NOMO-1 treated with dmso at 0.1 percent for 144 hours (cell line): ENCODE measurements around the gene DRGX.

Experiments used
- DNase-seq: peaks from one replicate; lab custom pipeline; 2025; ENCODE audit not compliant: unreplicated experiment; lab: John Stamatoyannopoulos, UW

The DRGX gene

DNA sequence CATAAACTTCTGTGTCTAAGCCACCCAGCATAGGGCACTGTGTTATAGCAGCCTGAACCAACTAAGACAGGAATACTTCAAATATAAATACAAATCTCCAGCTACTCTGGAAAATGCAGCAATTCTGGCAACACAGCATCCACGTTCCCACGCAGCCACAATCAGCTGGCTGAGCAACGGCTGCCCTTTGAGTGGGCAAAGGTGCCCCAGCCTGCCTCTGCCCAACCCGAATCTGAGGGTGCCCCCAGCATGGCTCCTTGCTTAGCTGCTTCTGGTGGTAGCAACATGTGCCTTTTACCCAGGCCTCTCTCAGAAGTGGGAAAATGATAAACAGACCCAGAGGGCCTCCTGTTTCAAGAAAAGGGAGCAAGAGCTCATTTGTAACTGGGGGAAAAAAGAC is 12.0 kb downstream of the DRGX start:
- no peak for DNase-seq

GRCh38 chr10:49382826-49383225 is 13.1 kb downstream of the DRGX start:
- DNase-seq: no peak

- no peak for DNase-seq
Observed at GRCh38 chr10:49382226-49382625, 13.7 kb downstream of the DRGX start.

DNA sequence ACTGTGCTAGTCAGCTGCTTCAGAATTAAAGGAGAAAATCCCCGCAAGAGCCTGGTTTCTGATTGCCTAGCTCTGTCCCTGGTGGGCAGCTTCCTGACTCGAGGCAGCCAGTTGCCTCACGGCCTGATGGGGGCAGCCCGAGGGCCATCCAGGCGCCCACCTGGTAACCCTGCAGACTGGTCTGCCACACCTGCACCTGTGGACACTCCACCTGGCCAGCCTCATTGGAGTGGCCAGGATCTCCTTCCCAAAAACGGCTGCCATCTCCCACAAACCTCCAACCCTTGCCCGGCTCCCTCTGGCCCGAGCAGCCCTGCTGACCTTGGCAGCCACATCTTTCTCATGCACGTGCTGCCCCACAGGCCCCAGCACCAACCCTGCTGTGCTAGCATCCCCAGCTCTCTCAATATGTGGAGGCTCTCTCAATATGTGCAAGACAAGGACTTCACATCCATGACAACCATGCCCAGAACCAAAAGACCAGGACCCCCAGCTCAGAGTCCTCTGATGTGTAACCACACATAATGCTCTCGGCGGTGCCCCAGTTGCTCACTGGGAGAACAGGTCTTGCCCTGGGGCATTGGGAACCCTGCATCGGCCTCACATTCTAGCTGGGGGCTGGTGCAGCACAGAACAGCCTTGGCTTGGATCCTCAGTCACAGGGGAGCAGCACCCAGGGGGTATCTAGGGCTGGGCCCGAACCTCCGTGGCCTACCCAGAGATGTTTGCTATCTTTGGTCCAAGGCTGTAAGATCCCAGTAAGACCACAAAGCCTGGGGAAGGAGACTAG is 14.6 kb downstream of the DRGX start:
- DNase-seq: no peak

GRCh38 chr10:49379596-49380410 is 16.1 kb downstream of the DRGX start:
- no peak for DNase-seq

- DNase-seq: no peak
Observed at GRCh38 chr10:49377256-49377655, 18.6 kb downstream of the DRGX start.

DNA sequence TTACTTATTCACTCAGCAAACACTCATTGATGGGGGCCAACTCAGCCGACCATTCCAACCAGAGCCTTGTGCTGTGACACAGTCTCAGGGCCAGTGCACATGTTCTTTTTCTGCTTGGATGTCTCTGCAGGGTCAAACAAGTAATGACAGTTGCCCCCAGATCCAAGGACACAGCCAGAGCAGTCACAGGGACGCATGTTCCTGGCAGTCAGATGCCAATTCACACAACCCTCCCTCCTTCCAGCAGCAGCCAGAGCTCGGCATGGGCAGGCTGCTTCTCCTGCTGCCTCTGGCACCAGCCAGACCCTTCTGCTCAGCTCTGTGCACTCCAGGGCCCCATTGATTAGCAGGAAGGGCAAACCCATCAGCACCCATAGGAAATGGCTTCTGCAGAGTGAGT is 20.3 kb downstream of the DRGX start:
- DNase-seq: no peak

GRCh38 chr10:49374740-49375139 is 21.1 kb downstream of the DRGX start:
- no peak for DNase-seq

GRCh38 chr10:49373361-49373760 is 22.5 kb downstream of the DRGX start:
- no peak for DNase-seq

DNA sequence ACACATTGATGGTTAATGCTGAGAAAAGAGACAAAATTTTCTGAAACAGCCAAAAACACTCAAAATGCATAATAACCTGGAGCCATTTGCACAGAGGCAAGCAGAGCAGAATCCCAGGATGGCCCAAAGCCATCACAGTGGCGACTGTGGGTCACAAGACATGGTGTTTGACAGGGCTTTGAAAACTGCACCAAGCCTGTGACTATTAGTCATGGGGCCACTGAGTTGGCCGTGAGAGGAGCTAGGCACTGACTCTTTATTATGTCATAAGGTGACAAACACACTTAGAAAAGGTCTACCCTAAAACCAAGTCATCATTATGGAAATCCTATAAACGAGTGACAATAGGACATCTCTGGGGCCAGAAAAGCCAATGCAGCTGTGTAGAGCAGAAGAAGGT is 23.9 kb downstream of the DRGX start:
- DNase-seq: no peak

DNA sequence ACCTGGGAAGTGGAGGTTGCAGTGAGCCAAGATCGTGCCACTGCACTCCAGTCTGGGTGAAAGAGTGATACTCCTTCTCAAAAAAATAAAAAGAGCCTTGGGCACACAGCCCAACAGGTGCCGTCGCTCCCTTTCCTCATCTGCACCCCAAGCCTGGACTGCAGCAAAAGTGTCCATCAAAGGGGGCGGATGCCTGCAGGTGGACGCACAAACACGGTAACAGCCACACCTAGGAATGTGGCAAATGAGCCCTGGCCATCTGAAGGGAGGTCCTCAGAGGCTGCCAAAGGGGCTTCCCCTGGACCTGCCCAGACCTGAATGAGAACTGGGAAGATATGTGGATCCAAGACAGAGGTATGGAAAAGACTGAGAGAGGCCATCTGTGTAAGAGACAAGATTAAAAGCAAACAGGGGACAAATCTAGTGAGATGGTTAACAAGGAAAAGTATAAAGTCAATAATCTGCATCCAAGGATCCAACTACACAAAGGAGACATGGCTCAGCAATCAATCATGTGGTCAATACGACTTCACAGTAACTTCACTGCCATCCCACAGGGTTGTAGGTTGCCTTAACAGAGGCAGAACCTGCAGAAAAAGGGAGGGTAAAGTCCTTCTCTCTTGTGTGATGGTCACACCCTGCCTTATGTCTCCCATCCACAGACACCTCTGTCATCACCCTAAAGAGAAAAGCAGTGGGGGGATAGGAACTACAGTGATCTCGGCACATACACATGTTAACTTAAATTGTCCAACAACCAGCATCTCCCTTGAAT is 25.4 kb downstream of the DRGX start:
- DNase-seq: no peak

DNA sequence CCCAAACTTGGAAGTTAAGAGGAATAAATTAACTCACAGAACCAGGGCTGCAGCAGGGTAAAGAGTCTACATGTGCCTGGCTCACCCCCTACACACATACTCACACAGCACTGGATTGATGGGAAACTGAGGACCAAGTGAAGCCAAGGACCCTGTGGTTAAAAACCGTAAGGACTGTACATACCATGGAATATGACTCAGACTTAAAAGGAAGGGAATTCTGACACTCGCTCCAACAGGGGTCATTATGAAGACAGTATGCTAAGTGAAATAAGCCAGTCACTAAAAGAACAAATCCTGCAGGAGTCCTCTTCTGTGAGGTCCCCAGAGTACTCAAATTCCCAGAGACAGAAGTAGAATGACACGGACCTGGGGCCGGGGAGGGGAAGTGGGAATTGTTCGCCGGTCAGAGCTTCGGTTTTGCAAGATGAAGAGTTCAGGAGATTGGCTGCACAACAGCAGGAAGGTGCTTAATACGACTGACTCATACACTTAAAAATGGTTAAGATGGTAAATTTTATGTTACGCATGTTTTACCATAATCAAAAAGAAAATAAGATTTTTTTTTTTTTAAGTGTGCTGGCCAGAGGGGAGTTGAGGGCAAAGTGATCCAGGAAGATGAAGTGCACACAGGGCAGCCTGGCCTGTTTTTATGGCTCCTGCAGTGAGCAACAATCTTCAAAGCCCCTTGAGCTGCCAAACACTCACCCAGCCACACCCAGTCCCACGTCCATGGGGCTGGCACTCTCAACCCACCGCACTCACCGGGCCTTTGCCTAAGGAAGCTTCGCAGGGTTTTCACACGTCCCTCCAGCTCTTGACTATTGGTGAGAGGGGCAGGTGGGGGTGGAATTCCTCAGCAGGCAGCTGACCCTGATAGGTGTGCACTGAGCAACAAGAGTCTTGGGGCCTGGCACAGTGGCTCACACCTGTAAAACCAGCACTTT is 26.4 kb downstream of the DRGX start:
- no peak for DNase-seq

DNA sequence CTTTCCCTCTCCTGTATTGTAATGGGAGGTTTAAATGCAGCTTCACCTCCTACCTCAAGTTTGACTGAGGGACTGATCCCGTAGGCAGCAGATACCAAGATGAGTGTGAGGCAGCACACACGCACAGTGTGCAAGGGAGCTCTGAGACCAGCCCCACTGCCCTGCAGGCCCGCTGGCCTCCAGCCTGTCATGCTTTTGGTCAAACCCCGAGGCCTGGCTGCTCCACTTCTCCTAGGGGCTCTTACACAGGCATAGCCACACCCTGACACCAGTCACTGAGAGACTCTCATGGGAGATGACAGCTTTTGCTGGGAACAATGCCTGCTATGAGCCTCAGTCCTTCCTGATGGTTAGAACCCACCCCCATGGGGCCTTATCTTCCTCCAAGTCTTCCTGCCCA is 27.6 kb downstream of the DRGX start:
- DNase-seq: no peak

- DNase-seq: no peak
Observed at GRCh38 chr10:49367600-49367999, 28.3 kb downstream of the DRGX start.

DNA sequence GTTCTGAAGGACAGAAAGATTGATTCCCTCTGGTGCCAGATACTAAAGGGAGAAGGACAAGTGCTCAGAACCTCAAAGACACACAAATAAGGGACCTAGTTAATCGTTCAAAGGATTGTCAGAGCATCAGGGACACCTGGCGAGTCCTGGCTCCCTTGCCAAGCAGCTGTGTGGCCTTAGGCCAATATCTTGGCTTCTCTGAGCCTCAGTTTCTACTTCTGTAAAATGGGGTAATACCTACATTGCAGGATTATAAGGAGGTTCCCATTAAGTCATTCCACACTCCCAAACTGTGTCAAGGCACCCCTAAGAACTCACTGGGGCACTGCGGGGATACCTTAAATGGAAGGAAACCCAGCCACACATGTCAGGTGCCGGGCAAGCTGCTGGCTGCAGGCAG is 29.4 kb downstream of the DRGX start:
- DNase-seq: no peak

- DNase-seq: no peak
Observed at GRCh38 chr10:49365675-49366415, 30.0 kb downstream of the DRGX start.

GRCh38 chr10:49365275-49365674 is 30.6 kb downstream of the DRGX start:
- no peak for DNase-seq

- no peak for DNase-seq
Observed at GRCh38 chr10:49364747-49365146, 31.1 kb downstream of the DRGX start.

DNA sequence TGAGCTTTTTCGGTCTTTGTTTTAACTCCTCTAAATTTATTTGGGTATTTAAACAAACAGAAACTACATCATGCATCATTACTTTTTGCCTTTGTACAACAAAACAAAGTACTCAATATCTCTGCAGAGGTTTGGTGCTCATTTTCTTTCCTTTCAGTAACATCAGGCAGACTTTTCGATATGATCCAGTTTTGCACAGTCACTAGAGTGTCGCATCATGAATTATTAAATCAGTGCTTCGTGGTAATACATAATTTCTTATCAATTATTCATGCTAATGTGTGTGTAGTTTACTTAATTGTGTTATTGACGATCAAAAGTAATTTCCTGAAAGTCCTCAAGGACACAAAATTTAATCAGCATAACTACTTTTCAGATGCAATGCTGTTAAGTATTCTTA is 31.8 kb downstream of the DRGX start:
- no peak for DNase-seq
